Measurements from ENCODE around the gene RAD50. TPM values are rescaled to one million over a fixed set of nuclear protein-coding genes. Genes with fewer than 3 reads are reported as not detected.

The RAD50 gene
- total RNA-seq, 4 donors from 2014 or later = 34.8 to 76.3 (median 40.9) TPM

- no peak for TF ChIP-seq CTCF (IDR thresholded peaks at IDR 0.05; ENCODE audit: low read depth)
These were observed 44.4 kb downstream of the RAD50 start for GRCh38 chr5:132601071-132601728.

GRCh38 chr5:132607095-132607494 lies 50.3 kb downstream of the RAD50 start:
- TF ChIP-seq CTCF (IDR thresholded peaks at IDR 0.05; ENCODE audit: low read depth) = no peak

- TF ChIP-seq CTCF (IDR thresholded peaks at IDR 0.05; ENCODE audit: low read depth) = no peak
These were observed 51.3 kb downstream of the RAD50 start for GRCh38 chr5:132608107-132608506.

- no peak for TF ChIP-seq CTCF (IDR thresholded peaks at IDR 0.05; ENCODE audit: low read depth)
These were observed 55.2 kb downstream of the RAD50 start for GRCh38 chr5:132611965-132612364.

- no peak for TF ChIP-seq CTCF (IDR thresholded peaks at IDR 0.05; ENCODE audit: low read depth)
These were observed 56.1 kb downstream of the RAD50 start for GRCh38 chr5:132612846-132613245.

- TF ChIP-seq CTCF (IDR thresholded peaks at IDR 0.05; ENCODE audit: low read depth) = no peak
These were observed 64.9 kb downstream of the RAD50 start for GRCh38 chr5:132621699-132622098.

- TF ChIP-seq CTCF (IDR thresholded peaks at IDR 0.05; ENCODE audit: low read depth) = no peak
These were observed 65.8 kb downstream of the RAD50 start for GRCh38 chr5:132622608-132623007.

All from subcutaneous adipose tissue (tissue), 4 donors.